GM12878 (cell line): ENCODE measurements around the gene DCBLD1.

Source experiments
- CHD2 ChIP-seq: IDR thresholded peaks from 2 replicates; pipeline ENCODE4 v1.6.1; 2011; ENCODE audit warnings: low read depth, low read length, improper control_type of control experiment, borderline replicate concordance
- EZH2 ChIP-seq: IDR thresholded peaks from 2 replicates; pipeline ENCODE4 v1.6.1; 2012; ENCODE audit warnings: low read depth, mild to moderate bottlenecking, control low read depth, inconsistent platforms, low read length, borderline replicate concordance; ENCODE audit not compliant: control insufficient read depth
- POLR2A ChIP-seq: IDR thresholded peaks from 2 replicates; pipeline ENCODE4 v1.6.1; 2011; ENCODE audit warnings: low read depth, mild to moderate bottlenecking, low read length
- TF ChIP-seq, protein P1 (sequence below): fragments of 450-650 bp; IDR thresholded peaks from 2 replicates; pipeline ENCODE4 v1.6.1; 2017; ENCODE audit warnings: mild to moderate bottlenecking

DNA sequence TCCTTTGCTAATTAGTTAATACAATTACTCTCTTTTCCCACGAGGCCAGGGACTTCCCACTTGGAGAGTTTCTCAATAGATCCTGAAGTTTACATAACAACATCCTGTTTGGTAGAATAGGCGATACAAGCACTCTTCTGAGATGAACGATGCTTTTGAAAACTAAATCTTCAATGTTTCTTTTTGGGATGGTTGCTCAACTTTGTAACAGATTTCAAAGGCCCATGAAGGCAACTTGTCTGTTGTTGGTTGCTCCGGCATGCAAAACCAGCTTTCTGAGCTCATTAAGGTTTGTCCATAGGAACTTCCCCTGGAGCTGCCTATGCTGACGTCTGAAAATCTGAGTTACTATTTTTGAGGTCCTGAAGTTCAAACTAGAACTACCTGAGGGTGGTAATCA, 30.8 kb upstream of the DCBLD1 start:
- TF ChIP-seq CHD2: no peak
- TF ChIP-seq POLR2A: no peak
- no peak for TF ChIP-seq EZH2
- TF ChIP-seq, protein P1, sequence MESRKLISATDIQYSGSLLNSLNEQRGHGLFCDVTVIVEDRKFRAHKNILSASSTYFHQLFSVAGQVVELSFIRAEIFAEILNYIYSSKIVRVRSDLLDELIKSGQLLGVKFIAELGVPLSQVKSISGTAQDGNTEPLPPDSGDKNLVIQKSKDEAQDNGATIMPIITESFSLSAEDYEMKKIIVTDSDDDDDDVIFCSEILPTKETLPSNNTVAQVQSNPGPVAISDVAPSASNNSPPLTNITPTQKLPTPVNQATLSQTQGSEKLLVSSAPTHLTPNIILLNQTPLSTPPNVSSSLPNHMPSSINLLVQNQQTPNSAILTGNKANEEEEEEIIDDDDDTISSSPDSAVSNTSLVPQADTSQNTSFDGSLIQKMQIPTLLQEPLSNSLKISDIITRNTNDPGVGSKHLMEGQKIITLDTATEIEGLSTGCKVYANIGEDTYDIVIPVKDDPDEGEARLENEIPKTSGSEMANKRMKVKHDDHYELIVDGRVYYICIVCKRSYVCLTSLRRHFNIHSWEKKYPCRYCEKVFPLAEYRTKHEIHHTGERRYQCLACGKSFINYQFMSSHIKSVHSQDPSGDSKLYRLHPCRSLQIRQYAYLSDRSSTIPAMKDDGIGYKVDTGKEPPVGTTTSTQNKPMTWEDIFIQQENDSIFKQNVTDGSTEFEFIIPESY: no peak
